Stimulated activated CD8-positive, alpha-beta memory T cell treated with anti-CD3 and anti-CD28 coated beads, Interleukin-7, amount 100 ng/mL, for 1 hour (primary cell): ENCODE measurements around the gene CD63.

Experiments used
- DNase-seq, 2 donors: peaks; one replicate each; pipeline ENCODE4 v3.0.0-alpha.2; 2020; ENCODE audit warnings: low read depth in 2 of 2

Gene CD63

DNA sequence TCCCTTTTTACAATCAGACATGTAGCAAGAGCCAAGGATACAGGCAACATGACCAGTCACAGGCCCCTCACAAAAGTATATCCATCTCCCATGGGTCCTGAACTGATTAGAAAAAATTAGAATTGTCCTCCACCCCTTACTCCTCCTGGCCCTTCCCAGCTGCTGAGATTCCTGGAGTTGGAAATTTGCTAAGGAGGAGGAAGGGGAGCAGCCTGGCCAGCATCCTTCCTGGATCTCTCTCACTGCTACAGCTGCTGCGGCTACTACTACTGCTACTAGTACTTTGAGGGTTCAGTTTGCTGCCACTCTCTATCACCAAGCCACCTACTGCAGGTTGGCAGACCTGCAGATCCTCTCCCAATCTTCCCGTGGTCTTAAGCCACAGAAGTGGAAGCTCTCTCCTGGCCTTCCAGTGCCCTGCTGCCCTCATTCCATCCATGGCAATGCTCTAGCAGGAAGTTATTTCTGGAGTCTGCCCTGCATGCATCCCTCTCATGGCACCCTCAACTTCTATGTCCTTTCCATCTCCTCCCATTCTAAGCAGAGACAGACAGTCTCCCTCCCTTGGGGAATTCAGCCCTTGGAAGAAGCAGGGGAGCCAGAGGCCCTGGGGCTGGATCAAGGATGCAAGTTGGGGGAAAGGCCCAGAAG is 22.1 kb downstream of the CD63 start:
- no peak for DNase-seq

DNA sequence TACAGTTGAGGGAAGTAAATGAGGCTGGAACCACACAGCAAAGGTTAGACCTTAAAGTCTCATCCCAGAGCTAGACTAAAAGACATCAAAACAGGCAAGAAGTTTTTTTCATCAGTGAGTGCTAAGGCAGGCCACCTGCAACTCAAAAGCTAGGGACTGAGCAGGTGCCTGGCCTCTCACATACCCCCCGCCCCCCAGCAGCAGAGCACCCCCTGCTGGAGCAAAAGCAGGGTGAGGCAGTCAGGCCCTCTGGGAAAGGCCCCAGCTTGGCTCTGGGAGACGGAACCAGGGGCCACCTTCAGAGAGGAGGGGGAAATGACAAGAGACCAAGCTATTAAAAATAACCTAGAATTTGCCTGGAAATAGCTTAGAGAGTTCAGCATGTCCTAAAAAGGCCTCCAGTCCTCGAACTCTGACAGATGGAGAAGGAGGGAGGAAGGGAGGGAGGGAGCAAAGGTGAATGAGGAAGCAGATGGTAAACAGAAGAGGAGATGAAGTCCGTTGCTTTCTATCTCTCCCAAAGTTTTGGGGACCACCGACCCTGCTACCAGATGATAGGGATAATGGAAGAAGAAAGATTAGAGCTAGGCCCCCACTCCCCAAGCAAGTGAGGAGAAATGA is 22.9 kb downstream of the CD63 start:
- no peak for DNase-seq

DNA sequence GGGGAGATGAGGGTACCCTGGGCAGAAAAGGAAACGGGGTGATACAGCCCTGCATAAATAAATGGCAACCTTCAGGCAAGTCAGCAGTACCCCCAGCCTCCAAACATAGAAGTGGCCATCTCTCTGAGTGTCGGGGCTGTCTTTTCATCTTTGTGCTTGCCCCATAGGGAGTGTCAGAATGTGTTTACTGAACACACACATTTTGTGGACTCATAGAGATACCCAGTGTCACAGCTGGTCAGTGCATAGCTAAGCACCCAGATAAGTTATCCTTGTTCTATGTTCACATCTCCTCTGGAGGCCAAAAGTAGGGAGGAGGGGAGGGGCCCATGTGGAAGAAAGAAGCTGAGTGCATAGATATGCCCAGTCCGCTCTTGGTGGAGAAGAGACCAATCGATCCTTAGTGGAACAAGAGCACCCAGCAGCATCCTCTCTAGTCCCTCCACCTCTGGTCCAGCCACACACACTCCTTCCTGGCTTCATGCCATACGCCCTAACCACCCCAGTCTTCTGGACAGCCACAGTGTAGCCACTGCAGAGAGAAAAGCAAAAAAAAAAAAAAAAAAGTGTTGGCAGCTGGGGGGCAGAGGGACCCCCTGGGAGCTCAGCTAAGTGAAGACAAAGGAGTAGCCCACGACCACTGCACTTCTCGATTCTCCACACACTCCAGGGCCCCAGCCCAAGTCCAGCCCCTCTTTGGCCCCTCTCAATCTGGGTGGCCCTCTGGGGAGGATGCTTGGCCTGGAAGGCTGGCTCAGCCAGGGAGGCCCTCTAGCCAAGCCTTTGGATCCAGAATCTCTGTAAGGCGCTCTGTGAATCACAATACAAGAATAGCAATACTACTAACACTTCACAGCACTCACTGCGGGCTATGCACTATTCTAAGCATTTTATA is 23.7 kb downstream of the CD63 start:
- no peak for DNase-seq

- no peak for DNase-seq
Observed at GRCh38 chr12:55703901-55704761, 24.7 kb downstream of the CD63 start.

DNA sequence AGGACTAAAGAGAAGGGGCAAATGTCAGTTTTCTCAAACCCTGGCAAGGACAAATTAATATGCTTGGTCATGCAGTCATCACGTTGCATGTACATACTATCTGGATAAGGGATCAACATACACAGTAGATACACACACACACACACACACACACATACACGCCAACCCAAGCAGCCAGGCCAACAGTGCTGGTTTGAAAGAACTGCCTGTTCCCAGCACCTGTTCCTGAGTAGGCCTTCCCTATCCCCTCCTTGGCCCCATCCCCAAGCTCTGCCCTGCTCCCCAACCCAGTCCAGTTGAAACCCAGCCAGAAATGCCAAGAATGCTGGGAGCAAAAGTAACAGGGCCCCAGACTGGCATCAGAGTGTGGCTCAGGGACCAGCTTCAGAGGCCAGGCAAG is 25.5 kb downstream of the CD63 start:
- no peak for DNase-seq

GRCh38 chr12:55702861-55703260 is 25.9 kb downstream of the CD63 start:
- no peak for DNase-seq

DNA sequence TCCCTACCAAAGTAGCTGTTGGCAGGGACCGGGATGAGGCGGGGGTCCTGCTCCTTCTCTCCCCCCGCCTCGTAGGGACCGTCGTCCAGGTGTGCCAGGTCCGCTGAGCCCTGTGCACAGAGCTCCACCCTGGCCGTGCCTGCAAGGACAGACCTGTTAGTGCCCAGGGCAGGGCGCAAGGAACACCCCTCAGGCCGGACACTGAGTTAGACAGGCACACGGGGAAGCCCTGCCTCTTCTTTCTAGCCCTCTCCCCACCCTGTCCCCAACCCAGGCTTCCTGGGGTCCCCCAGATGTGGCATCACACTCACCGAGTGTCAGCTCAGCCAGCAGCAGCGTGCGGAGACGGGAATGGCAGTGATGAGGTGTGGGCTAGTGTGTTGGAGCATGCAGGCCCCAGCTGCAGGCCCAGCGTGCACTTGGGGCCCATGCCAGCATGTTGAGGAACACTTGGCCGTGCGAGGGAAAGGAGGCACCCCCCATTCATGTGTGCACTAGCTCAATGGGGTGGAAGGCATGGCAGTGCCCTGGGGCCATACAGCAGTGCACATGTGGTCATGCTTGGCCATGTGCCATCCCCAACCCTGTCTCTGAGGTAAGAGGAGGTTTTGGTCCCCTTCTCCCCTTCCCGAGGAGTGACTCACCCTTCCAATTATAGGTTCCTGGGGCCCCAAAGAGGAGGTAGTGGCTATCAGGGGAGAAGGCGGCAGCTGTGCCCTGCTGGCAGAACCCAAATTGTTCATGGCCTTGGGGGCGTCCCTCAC is 28.4 kb downstream of the CD63 start:
- no peak for DNase-seq

GRCh38 chr12:55699471-55700055 is 29.2 kb downstream of the CD63 start:
- DNase-seq, result no peak

DNA sequence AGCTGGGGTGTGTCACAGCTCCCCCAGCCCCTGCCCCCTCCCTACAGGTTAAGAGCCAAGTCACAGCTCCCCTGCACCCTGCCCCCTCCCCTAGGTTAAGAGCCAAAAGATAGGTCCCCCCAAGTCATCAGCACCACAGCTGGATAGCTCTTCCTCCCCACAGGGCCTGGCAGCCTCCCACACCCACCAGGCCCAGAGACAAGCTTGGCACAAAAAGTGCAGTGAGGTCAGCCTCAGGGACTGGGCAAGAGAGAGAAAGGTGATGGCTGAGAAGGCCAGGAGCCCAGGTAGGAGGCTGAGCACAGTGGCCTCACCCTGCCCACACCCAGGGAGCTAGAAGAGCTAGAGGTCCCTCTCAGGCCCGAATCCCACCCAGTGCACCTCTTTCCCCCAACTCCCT is 29.8 kb downstream of the CD63 start:
- DNase-seq, result no peak

- no peak for DNase-seq
Observed at GRCh38 chr12:55698241-55698955, 30.4 kb downstream of the CD63 start.

DNA sequence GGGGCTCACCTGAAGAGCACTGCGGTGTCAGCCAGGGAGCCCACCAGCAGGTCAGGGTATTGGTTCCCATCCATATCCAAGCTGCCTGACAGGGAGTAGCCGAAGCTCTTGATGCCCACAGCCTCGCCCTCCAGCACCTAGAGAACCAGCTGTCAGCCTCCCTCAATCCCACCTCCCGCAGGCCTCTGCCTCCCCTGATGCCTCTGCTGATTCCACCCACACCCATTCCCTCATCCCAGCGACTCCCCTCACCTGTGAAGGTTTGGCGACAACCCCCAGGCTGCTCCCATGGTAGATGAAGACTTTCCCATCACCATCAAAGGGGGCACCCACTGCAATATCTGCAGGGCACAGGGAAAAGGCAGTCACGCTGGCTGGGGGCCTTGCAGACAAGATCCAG is 31.1 kb downstream of the CD63 start:
- no peak for DNase-seq

DNA sequence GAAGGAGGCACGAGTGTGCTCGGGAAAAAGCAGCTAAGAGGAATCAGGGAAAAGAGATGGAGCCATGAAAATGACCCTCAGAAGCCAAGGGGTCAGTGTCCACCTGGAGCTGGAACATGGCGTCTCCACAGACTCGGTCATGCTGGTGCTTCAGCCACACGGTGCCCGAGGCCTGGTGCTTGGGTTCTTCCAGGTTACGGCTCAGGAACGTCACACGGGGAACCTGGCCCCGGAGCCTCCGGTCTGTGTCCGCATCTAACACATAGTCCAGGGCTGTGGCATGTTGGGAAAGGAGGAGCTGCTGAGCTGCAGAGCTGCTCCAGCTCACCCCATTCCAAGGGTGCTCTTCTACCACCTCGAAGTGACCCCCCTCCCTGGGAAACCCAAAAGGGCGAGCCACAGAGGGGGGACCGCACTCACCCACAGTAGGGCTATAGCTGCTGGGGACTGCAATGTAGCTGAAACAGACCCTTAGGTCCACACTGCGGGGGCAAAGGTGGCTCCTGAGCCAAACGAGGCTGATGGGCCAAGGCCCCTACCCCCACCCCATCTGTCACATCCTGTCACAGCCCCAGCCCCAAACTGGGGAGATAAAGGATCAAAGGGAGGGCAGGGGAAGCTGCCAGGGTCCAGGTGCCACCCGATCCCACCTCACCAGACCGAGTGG is 31.9 kb downstream of the CD63 start:
- no peak for DNase-seq

DNA sequence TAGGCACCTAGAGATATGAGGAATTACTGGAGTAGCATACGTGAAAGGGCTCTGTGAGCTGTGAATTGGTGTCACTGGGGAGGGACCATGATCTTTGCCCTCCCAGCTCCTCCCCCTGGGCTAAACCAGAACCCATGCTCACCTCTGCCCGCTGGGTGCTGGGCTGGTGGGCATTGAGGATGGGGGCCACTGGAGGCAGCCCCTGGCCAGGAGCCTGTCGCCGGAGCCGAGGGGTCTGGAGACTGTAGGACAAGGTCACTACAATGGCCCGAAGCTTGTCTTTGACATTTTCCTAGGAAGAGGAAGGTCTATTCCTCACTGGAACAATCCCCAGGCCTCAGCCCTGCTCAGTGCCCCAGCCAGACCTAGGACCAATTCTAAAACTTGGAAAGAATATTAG is 32.7 kb downstream of the CD63 start:
- no peak for DNase-seq

DNA sequence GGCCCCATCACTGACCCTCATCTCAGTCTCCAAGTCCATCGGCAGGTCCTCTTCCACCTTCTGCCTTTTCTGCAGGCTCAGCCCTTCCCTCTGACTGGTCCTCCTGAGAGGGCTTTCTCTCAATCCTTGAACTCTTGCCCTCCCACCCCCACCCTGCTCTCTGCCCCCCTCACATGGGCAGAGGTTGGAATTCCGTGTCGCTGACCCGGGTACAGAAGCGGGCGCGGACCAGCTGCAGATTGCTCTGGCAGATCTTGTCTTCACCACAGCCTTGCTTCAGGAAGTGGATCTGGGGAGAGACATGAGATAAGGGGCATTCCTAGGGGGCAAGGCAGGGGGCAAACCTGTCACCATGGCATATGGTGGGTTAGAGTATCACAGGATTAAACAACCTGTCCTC is 33.5 kb downstream of the CD63 start:
- no peak for DNase-seq

DNA sequence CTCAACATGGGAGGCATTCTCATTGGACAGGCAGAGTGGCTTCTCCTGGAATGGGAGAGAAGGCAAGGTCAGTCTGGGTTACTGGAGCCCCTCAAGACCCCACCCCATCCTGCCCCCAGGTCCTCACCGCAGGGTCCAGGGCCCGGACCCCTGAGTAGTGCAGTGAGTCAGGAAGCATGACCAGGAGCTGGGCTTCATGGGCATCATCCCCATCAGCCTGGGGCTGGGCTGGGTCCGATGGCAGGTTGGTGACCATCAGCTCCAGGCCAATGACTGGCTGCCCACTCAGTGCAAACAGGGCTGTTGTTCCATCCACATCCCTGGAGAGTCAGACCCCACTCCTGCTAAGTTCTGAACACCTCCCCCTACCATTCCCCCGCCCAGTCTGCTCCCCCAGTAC is 34.2 kb downstream of the CD63 start:
- no peak for DNase-seq

DNA sequence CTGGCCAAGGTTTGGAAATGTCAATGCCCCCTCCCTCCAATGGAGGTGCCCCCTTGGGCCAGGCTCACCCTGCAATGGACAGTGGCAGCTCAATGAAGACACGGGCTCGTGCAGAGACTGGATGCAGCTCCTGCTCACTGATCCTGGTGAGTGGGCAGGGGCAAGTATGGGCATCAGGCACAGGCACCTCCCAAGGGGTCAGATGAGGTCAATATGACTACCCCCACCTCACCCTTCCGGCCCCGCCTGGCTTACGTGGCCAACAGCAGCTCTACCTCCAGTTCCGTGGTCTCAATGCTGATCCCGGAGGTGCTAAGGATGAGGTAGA is 34.7 kb downstream of the CD63 start:
- no peak for DNase-seq

DNA sequence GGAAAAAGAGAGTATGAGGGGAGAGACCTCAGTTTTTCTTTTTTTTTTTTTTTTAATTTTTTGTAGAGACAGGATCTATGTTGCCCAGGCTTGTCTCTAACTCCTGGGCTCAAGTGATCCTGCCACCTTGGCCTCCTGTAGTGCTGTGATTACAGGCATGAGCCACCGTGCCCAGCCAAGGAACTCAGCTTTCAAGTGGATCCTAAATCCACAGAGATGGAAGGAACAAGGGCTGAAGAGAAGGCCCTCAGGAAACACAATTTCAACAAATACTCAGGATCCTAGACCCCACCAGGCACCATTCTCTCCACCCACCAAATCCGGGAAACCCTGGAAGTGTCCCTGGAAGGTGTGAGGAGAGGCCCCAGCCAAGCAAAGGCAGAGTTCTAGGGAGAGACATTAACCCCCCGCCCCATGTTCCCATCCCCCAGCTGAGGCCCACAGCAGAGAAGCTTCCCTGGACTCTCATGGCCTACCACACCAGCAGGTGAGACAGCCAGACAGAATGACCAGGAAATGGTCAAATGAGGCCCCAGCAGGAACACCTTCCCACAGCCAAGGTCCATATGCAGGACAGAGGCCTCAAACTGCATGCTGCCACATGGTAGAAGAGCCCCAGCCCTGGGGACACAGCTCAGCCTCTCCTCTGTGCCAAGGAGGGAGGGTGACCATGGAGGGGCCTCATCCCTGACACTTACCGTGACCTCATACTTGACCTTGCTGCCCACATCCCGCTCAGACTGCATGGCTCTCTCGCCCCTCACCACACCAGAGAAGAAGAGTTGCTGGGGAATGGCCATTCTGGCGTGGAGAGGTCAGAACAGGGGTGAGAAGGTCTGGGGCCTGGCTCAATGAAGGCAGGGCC is 35.3 kb downstream of the CD63 start:
- no peak for DNase-seq

DNA sequence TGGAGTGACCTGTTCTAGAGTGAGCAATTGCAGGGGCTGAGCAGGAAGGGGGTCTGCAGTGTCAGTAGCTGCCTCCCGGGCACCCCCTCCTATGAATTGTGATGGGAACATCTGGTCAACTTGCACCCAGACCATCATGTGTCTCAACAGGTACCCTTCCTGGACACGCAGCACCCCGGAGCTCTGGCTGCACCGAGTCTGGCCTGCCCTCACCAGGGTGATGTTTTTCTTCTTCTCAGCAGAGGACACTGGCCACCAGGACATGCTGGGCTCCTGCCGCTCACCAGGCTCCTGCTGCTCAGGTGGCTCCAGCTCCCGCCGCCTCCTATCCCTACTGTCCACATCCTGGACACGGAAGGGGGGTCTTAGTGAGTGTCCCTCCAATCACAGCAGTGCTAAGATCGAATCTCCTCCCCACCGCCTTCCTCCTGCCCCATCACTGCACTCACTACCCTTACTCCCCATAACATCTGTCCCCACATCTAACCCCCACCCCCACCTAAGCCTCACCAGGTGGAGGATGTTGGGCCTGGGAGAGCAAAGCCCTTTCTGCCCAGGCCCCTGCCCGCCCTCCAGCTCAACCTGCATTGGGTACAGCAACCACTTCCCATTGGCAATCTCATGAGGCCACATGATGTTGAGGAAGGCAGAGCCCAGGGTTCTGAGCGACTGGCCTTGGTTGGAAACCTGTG is 36.0 kb downstream of the CD63 start:
- no peak for DNase-seq
